Esophagus (tissue), 2 donors: Measurements from ENCODE around the gene NACA2. TPM values are rescaled to one million over a fixed set of nuclear protein-coding genes. Genes with fewer than 3 reads are reported as not detected.
"Not testable (repeated sequence)": the region's sequence is repeated elsewhere in the genome, so short reads cannot be mapped to it uniquely, and the experiment has no call there.

ENCODE experiments used
- H3K27ac ChIP-seq, 2 donors: one replicate each; pipeline ENCODE4 v1.5.1; 2013; ENCODE audit warnings: low read depth in 2 of 2, mild to moderate bottlenecking in 2 of 2, inconsistent platforms in 1 of 2, low read length in 1 of 2, moderate library complexity in 1 of 2
- H3K27me3 ChIP-seq, 2 donors: one replicate each; pipeline ENCODE4 v1.6.1; 2013; ENCODE audit warnings: low read length in 2 of 2, control low read depth in 1 of 2, mild to moderate bottlenecking in 1 of 2; ENCODE audit not compliant: insufficient read depth in 2 of 2, control insufficient read depth in 1 of 2
- H3K36me3 ChIP-seq, 2 donors: one replicate each; pipeline ENCODE4 v1.6.1; 2013; ENCODE audit warnings: low read length in 1 of 2; ENCODE audit not compliant: control insufficient read depth in 2 of 2, insufficient read depth in 2 of 2
- H3K4me1 ChIP-seq, 2 donors: one replicate each; pipeline ENCODE4 v1.6.1; 2013; ENCODE audit warnings: low read length in 1 of 2; ENCODE audit not compliant: control insufficient read depth in 2 of 2, insufficient read depth in 2 of 2
- H3K4me3 ChIP-seq, 2 donors: one replicate each; pipeline ENCODE4 v1.5.1; 2013; ENCODE audit warnings: low read length in 2 of 2, mild to moderate bottlenecking in 2 of 2, low read depth in 1 of 2, moderate library complexity in 1 of 2
- H3K9me3 ChIP-seq, 2 donors: one replicate each; pipeline ENCODE4 v1.6.1; 2013; ENCODE audit warnings: mild to moderate bottlenecking in 2 of 2, low read depth in 1 of 2, low read length in 1 of 2, moderate library complexity in 1 of 2; ENCODE audit not compliant: control insufficient read depth in 2 of 2, insufficient read depth in 1 of 2
- WGBS, 2 donors: extraction: QIAGEN DNeasy Blood & Tissue Kit; methylation state at CpG; one replicate each; pipeline ENCODE4 v1.1.7; 2013; 5-methylcytosine and 5-hydroxymethylcytosine counted together
- polyA plus RNA-seq, 2 donors: library from polyadenylated mRNA; stranded (reverse); fragments of 200-250 nt; gene quantifications; one replicate each; pipeline ENCODE4 v1.2.3, GENCODE V29; 2013
- donor health status: healthy with polysubstance abuse.
- donor health status: Bipolar disorder and iron deficiency.

NACA2 gene
- polyA plus RNA-seq, 2 donors: 0.19 to 0.20 TPM

- 96 to 98% methylated on average over 7 of the region's 7 CpGs for WGBS, 2 donors
- not testable (repeated sequence) for H3K4me3 ChIP-seq, H3K4me1 ChIP-seq, H3K27ac ChIP-seq, H3K27me3 ChIP-seq, H3K36me3 ChIP-seq, H3K9me3 ChIP-seq
These were observed 18.5 kb downstream of the NACA2 start for GRCh38 chr17:61572547-61572946.

- no peaks in the 10 kb centered on the region for H3K4me1 ChIP-seq
- H3K4me3 ChIP-seq: no peak overlapping the region
- no peaks in the 10 kb centered on the region for H3K9me3 ChIP-seq
- H3K36me3 ChIP-seq: no peaks in the 10 kb centered on the region
- 89 to 91% methylated on average over 1 of the region's 1 CpG for WGBS, 2 donors
- H3K27me3 ChIP-seq: no peaks in the 10 kb centered on the region
- no peak overlapping the region for H3K27ac ChIP-seq
These were observed 19.4 kb downstream of the NACA2 start for GRCh38 chr17:61571624-61572023.

GRCh38 chr17:61570118-61570517 is 20.9 kb downstream of the NACA2 start:
- no peak overlapping the region for H3K27ac ChIP-seq
- no peaks in the 10 kb centered on the region for H3K9me3 ChIP-seq
- 93 to 94% methylated on average over 1 of the region's 1 CpG for WGBS, 2 donors
- no peak overlapping the region for H3K4me3 ChIP-seq
- no peaks in the 10 kb centered on the region for H3K36me3 ChIP-seq
- H3K27me3 ChIP-seq: no peaks in the 10 kb centered on the region
- H3K4me1 ChIP-seq: no peaks in the 10 kb centered on the region

- H3K36me3 ChIP-seq, H3K9me3 ChIP-seq, H3K27me3 ChIP-seq, H3K27ac ChIP-seq, H3K4me3 ChIP-seq, H3K4me1 ChIP-seq: not testable (repeated sequence)
- WGBS, 2 donors: 94 to 96% methylated on average over 5 of the region's 5 CpGs
These were observed 21.5 kb downstream of the NACA2 start for GRCh38 chr17:61569525-61569924.

- H3K27me3 ChIP-seq: no peaks in the 10 kb centered on the region
- H3K27ac ChIP-seq: no peak overlapping the region
- H3K36me3 ChIP-seq: no peaks in the 10 kb centered on the region
- no peak overlapping the region for H3K4me3 ChIP-seq
- no peaks in the 10 kb centered on the region for H3K9me3 ChIP-seq
- no peaks in the 10 kb centered on the region for H3K4me1 ChIP-seq
- 70 to 84% methylated on average over 14 of the region's 14 CpGs for WGBS, 2 donors
These were observed 22.6 kb downstream of the NACA2 start for GRCh38 chr17:61568219-61569072.

- Histone ChIP-seq H3K4me1 (no peaks in the 10 kb centered on the region), H3K9me3 (no peaks in the 10 kb centered on the region), H3K36me3 (no peaks in the 10 kb centered on the region), H3K27ac (no peak overlapping the region), H3K27me3 (no peaks in the 10 kb centered on the region), H3K4me3 (no peak overlapping the region)
- 41 to 50% methylated on average over 4 of the region's 4 CpGs for WGBS, 2 donors
These were observed 23.8 kb downstream of the NACA2 start for GRCh38 chr17:61567045-61567802.

- H3K4me1 ChIP-seq, H3K4me3 ChIP-seq, H3K27me3 ChIP-seq, H3K36me3 ChIP-seq, H3K9me3 ChIP-seq, H3K27ac ChIP-seq: not testable (repeated sequence)
- WGBS, 2 donors: 87 to 89% methylated on average over 5 of the region's 5 CpGs
These were observed 24.6 kb downstream of the NACA2 start for GRCh38 chr17:61566448-61566847.

- not testable (repeated sequence) for H3K27ac ChIP-seq, H3K27me3 ChIP-seq, H3K4me3 ChIP-seq, H3K9me3 ChIP-seq, H3K4me1 ChIP-seq, H3K36me3 ChIP-seq
These were observed 25.2 kb downstream of the NACA2 start for GRCh38 chr17:61565850-61566249.

- 60 to 65% methylated on average over 4 of the region's 4 CpGs for WGBS, 2 donors
- Histone ChIP-seq H3K4me3 (no peak overlapping the region), H3K27me3 (no peaks in the 10 kb centered on the region), H3K4me1 (no peaks in the 10 kb centered on the region), H3K9me3 (no peaks in the 10 kb centered on the region), H3K36me3 (no peaks in the 10 kb centered on the region), H3K27ac (no peak overlapping the region)
These were observed 25.8 kb downstream of the NACA2 start for GRCh38 chr17:61565213-61565612.

- Histone ChIP-seq H3K9me3 (no peaks in the 10 kb centered on the region), H3K27me3 (no peaks in the 10 kb centered on the region), H3K4me1 (no peaks in the 10 kb centered on the region), H3K27ac (no peak overlapping the region), H3K4me3 (no peak overlapping the region), H3K36me3 (no peaks in the 10 kb centered on the region)
- WGBS, 2 donors: 74 to 80% methylated on average over 4 of the region's 4 CpGs
These were observed 28.7 kb downstream of the NACA2 start for GRCh38 chr17:61562287-61562686.
